GM12878 (cell line): ENCODE results near the gene RHCE. TPM values are rescaled to one million over a fixed set of nuclear protein-coding genes. Genes with fewer than 3 reads are reported as not detected.

Experiments used
- ATF2 ChIP-seq: IDR thresholded peaks from 2 replicates; pipeline ENCODE4 v1.6.1; 2012; ENCODE audit warnings: low read length, inconsistent platforms
- ATF3 ChIP-seq: IDR thresholded peaks from 2 replicates; pipeline ENCODE4 v1.6.1; 2011; ENCODE audit warnings: low read depth, mild to moderate bottlenecking, low read length, moderate library complexity, borderline replicate concordance; ENCODE audit errors: extremely low read depth
- CHD2 ChIP-seq: IDR thresholded peaks from 2 replicates; pipeline ENCODE4 v1.6.1; 2011; ENCODE audit warnings: low read depth, low read length, improper control_type of control experiment, borderline replicate concordance
- CREM ChIP-seq: IDR thresholded peaks from 2 replicates; pipeline ENCODE4 v1.6.1; 2014; ENCODE audit warnings: antibody characterized with exemption, low read depth
- ETV6 ChIP-seq, 2 experiments: fragments of 450-650 bp in 1 of 2; IDR thresholded peaks in 1 of 2; conservative IDR thresholded peaks in 1 of 2; 2 replicates each; pipeline ENCODE4 v1.6.1; 2014; ENCODE audit warnings: antibody characterized with exemption in 1 of 2, borderline replicate concordance in 1 of 2, low read depth in 1 of 2, mild to moderate bottlenecking in 1 of 2, moderate library complexity in 1 of 2
- JUNB ChIP-seq: IDR thresholded peaks from 2 replicates; pipeline ENCODE4 v1.6.1; 2016; ENCODE audit warnings: antibody characterized with exemption, mild to moderate bottlenecking
- MYB ChIP-seq: fragments of 150-350 bp; IDR thresholded peaks from 2 replicates; pipeline ENCODE4 v1.6.1; 2014; ENCODE audit warnings: mild to moderate bottlenecking, low read depth, low read length, borderline replicate concordance
- NR2F1 ChIP-seq: fragments of 450-650 bp; conservative IDR thresholded peaks from 2 replicates; pipeline ENCODE4 v1.6.1; 2017; ENCODE audit warnings: mild to moderate bottlenecking
- PBX3 ChIP-seq: IDR thresholded peaks from 2 replicates; pipeline ENCODE4 v1.6.1; 2011; ENCODE audit warnings: mild to moderate bottlenecking, low read depth, low read length, moderate library complexity; ENCODE audit not compliant: insufficient replicate concordance
- POLR2AphosphoS5 ChIP-seq: IDR thresholded peaks from 2 replicates; pipeline ENCODE4 v1.6.1; 2011; ENCODE audit warnings: mild to moderate bottlenecking, low read length, inconsistent platforms
- RAD51 ChIP-seq: fragments of 450-650 bp; IDR thresholded peaks from 2 replicates; pipeline ENCODE4 v1.6.1; 2016; ENCODE audit warnings: moderate library complexity, mild to moderate bottlenecking, inconsistent platforms
- SKIL ChIP-seq: fragments of 450-650 bp; IDR thresholded peaks from 2 replicates; pipeline ENCODE4 v1.6.1; 2017; ENCODE audit warnings: mild to moderate bottlenecking, low read depth, inconsistent platforms; ENCODE audit not compliant: poor library complexity, severe bottlenecking
- TCF12 ChIP-seq: IDR thresholded peaks from 2 replicates; pipeline ENCODE4 v1.6.1; 2011; ENCODE audit warnings: low read depth, mild to moderate bottlenecking, low read length
- WRNIP1 ChIP-seq: IDR thresholded peaks from 2 replicates; pipeline ENCODE4 v1.6.1; 2011; ENCODE audit warnings: low read depth, low read length, improper control_type of control experiment, borderline replicate concordance
- YY1 ChIP-seq: IDR thresholded peaks from 2 replicates; pipeline ENCODE4 v1.6.1; 2011; ENCODE audit warnings: low read depth, mild to moderate bottlenecking, low read length
- ZNF592 ChIP-seq: fragments of 450-650 bp; IDR thresholded peaks from 2 replicates; pipeline ENCODE4 v1.6.1; 2017; ENCODE audit warnings: mild to moderate bottlenecking, moderate library complexity
- polyA plus RNA-seq, 11 experiments: library from polyadenylated mRNA; depleted of rRNA in 4 of 11; unstranded in 6 of 11; stranded (reverse) in 5 of 11; fragments of >200 nt; fragmentation: Nextera tagmentation in 4 of 11; fragmentation: Illumina TruSeq in 1 of 11; extraction: Ambion mirVana in 4 of 11; extraction: Trizol in 1 of 11; gene quantifications; 1 replicate in 1 of 11; 2 replicates in 10 of 11; pipeline versions ENCODE4 v1.2.1 to v1.2.3, GENCODE V29; 2011 to 2016; ENCODE audit warnings: inconsistent platforms in 2 of 11, missing spikeins in 2 of 11, low read depth in 1 of 11
- total RNA-seq, 4 experiments: library from RNA; depleted of rRNA in 3 of 4; stranded (reverse); fragments of >200 nt in 3 of 4; fragmentation: Illumina TruSeq in 1 of 4; extraction: Trizol in 1 of 4; gene quantifications; 2 replicates each; pipeline versions ENCODE4 v1.2.1 to v1.2.3, GENCODE V29; 2013 to 2021

Gene RHCE
- total and polyA plus RNA-seq, 10 of the 15 experiments (the other 5 are each of a cell fraction or from before 2014, with no cell fraction given) = 0.06 to 0.41 (median 0.22) TPM; not detected in 2

- TF ChIP-seq JUNB = no peak
- peak; percentile 99 for TF ChIP-seq PBX3
- peak; percentile 73 for TF ChIP-seq CREM
- TF ChIP-seq ZNF592 = no peak
- peak; percentile 93 for TF ChIP-seq CHD2
- no peak for TF ChIP-seq RAD51
- no peak for TF ChIP-seq ATF2
- no peak for TF ChIP-seq MYB
- TF ChIP-seq NR2F1 = peak; percentile 79
- TF ChIP-seq POLR2AphosphoS5 = peak; percentile 93
- no peak for TF ChIP-seq ATF3
- TF ChIP-seq SKIL = peak; percentile 81
- TF ChIP-seq ETV6 (conservative IDR thresholded peaks at IDR 0.05 in 1 of 2, IDR thresholded peaks at IDR 0.05 in 1 of 2; ENCODE audit: borderline replicate concordance in 1 of 2, low read depth in 1 of 2) = no peak
- TF ChIP-seq TCF12 = no peak
- no peak for TF ChIP-seq YY1
- no peak for TF ChIP-seq WRNIP1
Observed at GRCh38 chr1:25430073-25430966, 9.7 kb upstream of the RHCE start, which contains the start of gene MACO1 (continued).
